Inflammatory macrophage treated with lipopolysaccharide for 1 hour (primary cell): ENCODE results near the gene CACNA1D.

Experiments
- DNase-seq, 2 donors: peaks; one replicate each; pipeline ENCODE4 v3.0.0-alpha.2; 2020 to 2022

The CACNA1D gene

DNA sequence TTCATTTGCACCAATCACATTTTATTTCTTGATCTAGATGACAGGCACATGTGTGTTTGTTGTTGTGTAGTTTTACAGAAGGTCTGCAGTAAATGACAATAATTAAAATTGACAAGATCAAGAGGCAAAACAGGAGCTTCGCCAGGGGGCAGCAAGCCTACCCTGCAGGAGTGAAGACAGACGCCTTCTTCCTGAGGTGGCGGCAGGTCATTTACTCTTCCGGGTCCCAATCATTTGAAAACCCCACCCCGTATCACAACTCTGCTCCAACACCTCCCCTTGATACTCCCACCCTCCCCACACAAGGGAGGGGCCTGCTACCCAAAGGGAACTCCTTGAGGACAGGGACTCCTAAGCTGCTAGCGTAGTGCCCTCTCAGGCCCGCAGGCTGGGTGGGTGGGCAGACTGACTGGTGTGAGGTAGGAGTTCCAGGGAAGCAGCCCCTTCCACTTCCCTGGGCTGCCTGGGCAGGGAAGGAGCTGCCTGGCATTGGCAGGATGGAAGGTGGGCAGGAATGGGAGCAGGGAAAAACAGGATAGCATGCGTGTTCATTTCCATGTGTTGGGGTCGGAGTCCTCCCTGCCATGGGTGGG, 338.7 kb downstream of the CACNA1D start:
- DNase-seq: no peak

DNA sequence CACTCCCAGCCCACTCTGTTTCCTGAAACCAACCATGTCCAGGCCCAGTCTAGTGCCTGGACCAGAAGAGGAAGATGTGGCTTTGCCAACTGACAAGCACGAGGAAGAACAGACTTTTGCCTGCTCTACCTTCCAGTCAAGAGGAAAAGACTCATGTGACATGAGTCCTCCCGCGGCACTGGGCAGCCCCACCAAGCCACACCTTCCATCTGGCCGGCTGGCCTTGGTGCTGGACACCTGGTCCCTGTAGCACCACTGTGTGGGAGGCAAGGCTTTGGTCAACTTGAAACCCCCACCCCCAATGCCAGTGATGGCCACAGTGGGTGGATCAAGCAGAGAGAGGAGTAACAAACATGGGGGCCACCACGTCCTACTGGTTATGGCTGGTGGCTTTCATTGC, 339.3 kb downstream of the CACNA1D start:
- DNase-seq: peak; percentile 19 to 58

DNA sequence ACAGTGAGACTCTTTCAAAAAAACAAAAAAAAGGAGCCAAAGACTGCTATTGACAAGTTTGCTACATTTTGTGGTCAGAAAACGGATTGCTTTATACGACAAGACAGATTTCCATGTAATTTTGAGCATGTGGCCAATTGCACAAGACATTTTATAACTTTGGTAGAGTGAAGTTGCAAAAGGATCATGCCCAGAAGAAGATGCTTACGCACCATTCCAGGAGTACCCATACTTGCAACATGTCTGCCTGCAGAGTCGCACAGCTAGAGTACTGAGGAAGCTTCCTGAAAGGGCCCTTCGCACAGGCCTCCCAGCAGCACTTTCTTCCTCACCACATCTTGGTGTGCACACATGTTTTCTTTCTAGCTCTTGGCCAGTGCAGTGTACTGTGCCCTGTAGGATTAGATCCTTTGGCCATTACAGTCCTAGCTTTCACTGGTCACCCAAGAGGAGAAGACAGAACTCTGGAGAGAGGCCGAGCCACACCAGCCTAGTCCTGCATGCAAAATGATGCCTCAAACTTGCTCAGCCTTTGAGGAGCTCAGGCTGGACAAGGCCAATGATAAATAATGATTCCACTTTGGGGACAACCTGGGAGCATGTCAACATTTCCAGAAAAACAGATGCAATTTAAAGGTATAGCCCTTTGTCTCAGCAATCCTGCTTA, 340.2 kb downstream of the CACNA1D start:
- peak; percentile 93 to 98 for DNase-seq

DNA sequence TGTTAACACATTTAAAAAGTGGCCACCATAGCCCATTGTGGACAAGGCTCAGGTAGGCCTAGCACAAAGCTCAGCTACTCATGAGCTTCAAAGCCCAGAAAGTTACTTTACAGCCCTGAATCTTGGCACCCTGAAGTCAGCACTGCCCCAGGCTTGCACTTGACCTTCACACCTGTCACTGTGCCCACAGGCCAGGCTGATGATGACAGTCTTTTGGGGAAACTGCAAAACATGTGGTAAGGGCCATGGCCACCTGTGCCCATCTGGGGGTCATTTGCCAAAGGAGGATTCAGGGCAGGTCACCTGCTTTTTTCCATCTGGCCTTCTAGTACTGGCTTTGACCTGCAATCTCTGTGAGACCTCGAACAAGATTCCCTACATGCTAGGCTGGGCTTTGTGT, 340.8 kb downstream of the CACNA1D start:
- DNase-seq: no peak

DNA sequence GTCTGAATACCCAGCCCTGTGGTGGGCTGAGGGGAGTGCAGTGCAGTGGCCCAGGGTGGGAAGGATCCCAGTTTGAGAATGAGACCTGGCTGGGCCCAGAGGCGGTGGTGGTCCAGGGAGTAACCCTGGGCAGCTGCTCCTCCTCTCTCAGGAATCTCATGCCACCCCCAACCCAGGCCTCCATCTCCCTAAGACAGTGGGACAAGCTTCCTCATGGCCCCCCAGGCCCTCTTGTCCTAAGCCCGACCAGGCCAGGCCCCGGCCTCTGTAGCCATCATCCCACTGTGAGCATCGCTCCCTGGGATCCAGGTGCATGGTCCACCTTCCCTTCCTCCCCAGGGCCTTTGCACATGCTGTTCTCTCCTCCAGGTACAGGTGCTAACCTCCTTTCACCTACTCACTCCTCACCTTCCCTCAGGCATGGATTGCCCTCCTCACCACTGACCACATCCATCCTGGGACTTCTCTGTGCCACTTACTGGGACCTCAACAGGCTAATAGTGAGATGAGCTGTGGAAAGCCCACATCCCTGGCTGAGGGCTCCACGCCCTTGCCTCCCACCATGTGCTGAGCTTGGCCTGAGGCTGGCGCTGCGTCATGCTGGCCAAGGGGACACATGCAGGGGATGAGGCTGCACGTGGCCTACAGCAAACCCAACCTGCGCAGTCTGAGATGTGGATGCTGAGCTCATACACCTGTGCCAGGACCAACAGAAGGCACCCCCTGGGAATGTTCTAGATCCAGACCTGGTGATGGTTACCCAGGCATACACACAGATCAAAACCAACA, 341.9 kb downstream of the CACNA1D start:
- no peak for DNase-seq

DNA sequence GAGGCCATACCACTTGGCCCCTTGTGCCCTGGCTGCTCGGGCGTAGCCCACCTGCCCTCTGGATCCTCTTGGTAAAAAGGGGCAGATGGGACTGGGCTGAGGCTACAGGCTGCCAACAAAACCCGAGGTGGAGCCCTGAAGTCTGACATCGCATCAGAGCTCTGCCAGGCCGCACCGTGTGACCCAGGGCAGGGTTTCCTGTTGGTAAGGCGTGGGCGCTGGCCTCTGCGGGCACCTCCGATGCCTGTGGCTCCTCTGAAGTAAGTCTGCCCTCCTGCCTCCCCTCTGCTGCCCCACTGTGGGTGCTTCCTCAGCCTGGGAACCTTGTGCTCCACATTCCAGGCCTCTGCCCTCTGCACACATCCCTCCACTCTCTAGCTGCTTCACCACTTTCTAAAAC, 342.9 kb downstream of the CACNA1D start:
- peak; percentile 53 to 65 for DNase-seq

DNA sequence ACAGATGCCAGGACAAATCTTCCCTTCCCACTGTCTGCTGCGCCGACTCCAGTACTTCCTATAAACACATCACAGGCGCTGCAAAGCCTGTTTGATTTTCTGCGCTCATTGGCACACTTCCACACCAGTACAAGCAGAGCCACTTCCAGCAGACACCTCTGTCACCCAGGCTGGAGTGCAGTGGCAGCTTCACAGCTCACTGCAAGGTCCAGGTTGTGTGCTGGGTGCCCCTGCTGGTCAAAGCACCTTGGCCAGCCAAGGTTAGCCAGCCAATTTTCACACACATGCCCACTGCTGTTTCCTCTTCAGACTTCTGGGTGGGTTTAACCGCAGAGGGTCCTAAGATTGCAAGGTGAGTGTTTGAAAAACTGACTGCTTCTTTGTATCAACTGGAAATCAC, 346.9 kb downstream of the CACNA1D start:
- DNase-seq: no peak

DNA sequence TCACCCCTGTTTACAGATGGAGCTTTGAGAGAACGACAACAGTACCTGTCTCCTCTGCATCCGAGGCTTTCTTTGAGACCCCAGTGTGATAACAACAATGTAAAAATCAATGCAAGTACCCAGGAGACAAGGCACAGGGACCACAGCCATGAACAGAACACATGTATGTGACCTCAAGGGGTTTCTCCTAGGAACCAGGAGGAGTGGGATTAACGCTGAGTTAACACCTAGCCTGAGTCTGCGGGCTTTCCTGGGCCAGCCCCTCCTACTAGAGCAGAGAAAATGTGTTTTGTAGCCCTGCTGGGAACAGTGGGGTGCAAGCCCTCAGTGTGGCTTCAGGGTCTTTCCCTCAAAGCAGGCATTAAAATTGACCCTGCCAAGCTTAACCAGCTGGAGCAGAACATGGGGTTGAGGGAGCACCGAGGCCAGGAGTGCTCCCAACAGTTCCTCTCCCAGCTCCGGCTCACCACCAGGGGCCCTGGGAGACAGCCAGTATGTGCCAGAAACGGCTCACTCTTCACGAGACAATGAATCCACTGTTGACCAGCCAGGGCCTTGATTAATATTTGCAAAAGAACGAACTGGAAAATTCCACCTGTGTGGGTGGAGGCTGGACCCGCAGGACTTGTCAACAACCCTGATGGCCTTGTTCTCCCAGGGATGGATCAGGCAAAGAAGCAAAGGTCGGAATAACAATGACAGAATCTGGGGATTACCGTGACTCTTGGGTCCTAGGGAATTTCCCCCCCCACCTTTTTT, 348.2 kb downstream of the CACNA1D start:
- peak in 1 of 2 donors; percentile 73 for DNase-seq

DNA sequence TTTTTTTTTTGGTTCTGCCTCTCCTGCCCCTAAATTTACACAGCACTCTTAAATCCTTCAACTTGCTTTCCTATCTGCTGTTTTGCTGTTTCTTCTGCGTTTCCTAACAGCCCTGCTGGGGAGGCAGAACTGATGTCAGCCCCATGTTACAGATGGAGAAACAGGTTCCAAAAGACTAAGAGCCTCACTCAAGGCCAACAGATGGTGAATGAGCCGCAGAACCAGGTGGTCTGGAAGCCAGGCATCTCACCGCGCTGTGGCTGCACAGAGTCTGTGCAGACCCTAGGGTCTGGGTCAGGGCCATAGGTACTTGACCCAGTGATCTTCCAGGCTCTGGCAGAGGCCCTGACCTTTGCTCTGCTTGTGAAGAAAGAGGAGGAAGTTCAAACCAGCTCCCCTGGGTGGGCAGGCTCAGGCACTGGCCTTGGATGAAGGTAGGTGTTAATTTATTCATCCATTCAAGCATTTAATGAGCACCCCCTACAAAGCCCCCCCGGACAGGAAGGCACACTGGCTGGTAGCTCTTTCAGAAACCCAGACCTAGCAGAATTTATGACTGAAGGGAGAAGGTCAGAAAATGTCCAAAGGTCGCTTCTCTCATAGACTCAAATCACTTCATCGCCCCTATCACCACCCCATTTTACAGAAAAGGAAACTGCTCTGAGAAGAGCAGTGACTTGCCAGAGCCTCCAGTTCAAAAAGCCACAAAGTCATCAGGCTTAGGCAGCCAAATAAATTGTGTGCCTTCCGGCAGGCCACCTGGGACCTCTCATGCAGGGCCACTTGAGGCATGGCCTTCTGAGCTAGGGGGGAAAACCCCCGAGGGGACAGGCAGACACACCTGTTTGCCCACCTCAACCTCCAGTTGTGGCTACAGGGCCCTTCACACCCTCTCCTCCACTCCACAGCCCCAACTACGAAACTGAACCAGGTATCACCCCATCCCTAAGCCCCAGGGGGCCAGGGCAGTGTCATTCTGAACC, 349.1 kb downstream of the CACNA1D start:
- DNase-seq: peak in 1 of 2 donors; percentile 16

DNA sequence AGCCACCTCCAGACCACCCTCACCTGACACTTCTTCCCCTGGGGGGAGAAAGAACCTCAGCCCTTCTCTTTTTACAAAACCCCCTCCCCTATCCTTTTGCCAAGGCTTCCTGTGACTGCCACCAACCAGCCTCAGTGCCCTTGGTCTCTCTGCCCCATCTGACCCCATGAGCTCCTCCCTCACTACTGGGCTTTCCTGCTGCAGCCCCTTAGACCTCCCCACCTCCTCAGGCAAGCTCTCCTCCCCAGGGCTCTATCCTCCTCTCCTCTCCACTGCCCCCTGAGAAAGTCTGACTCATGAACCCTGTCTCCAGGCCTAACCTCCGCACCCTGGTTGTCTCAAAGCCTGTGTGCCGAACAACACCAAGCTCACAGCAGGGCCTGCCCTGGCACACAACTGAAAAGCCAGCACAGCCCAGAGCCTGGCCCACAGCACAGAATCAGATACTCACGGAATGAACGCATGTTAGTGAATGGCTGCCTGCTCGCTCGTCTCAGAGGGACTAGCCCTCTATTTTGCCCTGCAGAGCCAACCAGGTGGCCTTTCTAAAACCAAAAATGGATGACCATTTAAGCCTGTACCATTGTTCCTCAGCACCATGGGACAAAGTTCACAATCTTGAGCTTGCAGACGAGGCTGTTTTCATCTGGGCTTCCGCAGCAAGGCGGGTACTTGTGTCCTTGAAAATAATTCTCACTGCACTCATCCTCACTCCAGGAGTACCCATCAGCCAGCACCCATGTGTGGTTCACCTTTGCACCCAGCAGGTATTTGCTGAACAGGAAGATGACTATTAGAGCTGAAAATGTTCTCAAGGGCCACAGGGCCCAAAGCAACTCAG, 350.1 kb downstream of the CACNA1D start:
- no peak for DNase-seq

DNA sequence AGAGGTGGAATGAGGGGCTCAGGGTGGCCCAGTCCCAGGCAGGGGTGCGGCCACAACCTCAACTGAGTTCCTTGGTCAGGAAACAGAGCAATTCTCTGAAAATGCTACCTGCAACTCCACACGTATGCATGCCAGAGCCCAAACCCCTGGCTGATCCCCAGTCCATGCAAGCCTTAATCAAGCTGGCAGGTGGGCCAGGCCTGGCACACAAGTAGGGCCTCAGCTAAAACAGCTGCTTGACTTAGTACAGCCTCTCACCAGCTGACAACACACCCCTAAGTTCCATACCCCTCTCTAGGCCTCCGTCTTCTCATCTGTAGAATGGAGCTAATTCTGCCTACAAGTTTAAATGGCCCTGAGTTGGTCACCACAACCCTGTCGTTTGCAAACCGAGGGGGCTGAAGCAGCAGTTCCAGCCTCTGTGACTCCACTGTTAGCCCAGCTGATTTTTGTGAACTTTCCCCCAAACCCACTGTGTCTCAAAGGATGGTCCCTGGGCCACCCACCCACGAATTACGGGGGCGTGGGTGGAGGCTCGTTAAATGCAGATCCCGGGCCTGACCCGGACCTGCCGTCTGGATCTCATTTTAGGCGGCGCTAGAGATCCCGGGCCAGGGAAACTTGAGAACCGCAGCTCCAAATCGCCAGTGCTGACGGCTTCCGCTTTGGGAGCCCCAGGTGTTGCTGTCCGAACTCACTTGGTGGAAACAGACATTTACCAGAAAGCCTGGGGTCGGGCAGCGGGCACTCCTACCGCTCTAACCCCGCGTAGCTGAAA, 350.9 kb downstream of the CACNA1D start:
- DNase-seq: peak; percentile 27 to 30

DNA sequence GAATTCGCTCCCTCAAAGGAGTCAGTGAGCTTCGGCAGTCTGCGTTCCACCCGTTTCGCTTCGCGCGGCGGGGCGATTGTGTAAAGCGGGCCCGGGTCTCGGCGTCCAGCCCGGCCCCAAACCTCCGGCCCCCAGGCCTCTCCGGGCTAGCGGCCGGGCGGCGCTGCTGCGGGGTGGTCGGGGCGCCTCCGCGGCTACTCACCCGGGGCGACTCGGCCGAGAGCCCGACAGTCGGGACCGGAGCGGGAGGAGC, 351.4 kb downstream of the CACNA1D start:
- no peak for DNase-seq

DNA sequence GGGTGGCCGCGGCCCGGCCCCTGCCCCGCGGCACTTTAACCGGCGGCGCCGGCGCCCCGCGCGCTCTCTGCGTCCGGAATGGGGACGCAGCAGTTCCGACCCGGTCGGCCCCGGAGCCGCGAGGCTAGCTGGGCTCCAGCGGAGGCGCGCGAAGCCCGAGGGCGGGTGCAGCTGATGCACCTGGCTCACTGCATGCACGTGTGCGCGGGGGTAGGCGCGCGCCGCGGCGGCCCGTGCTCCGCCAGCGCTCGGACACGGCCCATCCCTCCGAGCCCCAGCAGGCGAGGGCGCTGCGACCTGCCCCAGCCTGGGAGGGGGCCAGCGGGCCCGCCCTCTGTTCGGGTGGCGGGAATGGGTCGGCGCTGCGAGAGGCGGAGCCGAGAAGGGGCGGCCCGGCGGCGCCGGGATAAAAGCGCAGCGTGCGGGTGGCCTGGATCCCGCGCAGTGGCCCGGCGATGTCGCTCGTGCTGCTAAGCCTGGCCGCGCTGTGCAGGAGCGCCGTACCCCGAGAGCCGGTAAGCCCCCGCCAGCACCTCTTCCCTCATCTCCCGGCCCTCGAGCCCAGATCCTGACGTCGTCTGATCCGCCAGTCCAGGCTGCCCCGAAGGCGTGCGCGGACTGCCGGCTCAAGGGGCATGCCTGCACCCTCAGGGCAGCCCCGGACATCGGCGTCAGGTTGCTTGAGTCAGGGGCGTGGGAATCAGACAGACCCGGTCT, 351.9 kb downstream of the CACNA1D start, which contains the start of the genes CHDH and IL17RB:
CHDH (minus strand) TSS at position 286 of the 717 bp plus-strand sequence. CDS start 22,411 bp downstream, outside the sequence.
IL17RB (plus strand) TSS at position 435 of the 717 bp plus-strand sequence; CDS start at position 456, 21 bp downstream.
- DNase-seq: no peak

DNA sequence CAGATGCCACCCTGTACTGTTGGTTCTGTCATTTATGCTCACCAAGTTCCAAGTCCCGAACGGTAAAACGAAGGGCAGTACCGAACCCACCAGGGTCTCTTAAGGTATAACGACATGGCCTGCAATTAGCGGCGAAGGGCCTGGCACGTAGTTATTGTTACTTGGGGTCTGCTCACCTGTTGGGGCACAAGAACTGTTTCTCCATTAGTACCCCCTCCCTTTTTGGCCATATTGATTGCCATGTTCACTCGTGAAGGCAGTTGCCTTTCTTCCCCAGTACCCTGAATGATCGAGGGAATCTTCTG, 352.4 kb downstream of the CACNA1D start:
- no peak for DNase-seq

DNA sequence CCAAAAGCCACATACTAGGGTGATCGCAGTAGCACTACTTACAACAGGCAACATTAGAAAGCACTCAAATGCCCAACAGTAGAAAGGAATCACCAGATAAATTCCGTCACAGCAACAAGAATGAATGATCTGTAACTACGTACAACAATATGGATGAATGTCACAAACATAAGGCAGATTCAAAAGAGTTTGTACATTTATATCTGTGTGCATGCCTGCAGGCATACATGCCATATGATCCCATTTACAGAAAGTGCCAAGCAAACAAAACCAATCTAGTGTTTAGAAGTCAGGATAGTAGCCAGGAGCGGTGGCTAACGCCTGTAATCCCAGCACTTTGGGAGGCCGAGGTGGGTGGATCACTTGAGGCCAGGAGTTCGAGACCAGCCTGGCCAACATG, 355.5 kb downstream of the CACNA1D start:
- no peak for DNase-seq

DNA sequence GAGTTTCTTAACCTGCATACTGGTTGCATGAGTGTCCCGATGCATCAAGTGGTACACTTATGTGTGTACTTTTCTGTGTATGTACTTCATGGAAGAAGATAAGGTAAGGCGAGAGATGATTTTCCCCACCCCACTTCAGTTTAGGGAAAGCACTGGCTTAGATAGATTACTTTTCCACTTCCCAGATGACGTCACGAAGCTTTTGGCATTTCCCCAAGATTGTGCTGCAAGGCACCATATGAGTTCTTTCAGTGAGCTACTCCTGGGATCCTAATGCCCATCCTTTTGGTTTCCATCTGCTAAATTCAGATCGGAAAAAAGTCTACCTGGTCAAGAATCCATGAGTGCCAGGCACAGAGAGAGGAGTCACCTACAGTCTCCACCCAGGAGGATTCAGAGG, 356.5 kb downstream of the CACNA1D start:
- DNase-seq: peak; percentile 14 to 40

DNA sequence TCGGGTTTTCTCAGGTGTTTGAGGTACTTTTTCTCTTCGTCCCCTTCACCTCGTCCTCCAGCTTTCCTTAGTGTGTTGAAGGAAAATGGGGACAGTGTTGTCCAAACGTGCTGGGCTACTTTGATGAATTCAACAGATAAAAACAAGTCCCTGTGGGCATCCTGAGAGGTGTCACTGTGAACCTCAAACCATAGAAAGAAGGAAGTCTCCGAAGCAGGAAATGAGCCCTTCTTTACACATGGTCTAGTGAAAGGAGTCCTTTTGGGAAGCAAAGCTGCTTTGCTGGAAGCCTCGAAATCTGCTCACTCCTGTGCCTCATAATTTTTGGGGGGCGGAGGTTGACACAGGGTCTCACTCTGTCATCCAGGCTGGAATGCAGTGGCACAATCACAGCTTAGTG, 362.6 kb downstream of the CACNA1D start:
- no peak for DNase-seq

DNA sequence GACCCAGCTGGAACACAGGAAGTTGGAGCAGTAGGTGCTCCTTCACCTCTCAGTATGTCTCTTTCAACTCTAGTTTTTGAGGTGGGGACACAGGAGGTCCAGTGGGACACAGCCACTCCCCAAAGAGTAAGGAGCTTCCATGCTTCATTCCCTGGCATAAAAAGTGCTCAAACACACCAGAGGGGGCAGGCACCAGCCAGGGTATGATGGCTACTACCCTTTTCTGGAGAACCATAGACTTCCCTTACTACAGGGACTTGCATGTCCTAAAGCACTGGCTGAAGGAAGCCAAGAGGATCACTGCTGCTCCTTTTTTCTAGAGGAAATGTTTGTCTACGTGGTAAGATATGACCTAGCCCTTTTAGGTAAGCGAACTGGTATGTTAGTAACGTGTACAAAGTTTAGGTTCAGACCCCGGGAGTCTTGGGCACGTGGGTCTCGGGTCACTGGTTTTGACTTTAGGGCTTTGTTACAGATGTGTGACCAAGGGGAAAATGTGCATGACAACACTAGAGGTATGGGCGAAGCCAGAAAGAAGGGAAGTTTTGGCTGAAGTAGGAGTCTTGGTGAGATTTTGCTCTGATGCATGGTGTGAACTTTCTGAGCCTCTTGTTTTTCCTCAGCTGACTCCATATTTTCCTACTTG, 363.8 kb downstream of the CACNA1D start:
- no peak for DNase-seq

DNA sequence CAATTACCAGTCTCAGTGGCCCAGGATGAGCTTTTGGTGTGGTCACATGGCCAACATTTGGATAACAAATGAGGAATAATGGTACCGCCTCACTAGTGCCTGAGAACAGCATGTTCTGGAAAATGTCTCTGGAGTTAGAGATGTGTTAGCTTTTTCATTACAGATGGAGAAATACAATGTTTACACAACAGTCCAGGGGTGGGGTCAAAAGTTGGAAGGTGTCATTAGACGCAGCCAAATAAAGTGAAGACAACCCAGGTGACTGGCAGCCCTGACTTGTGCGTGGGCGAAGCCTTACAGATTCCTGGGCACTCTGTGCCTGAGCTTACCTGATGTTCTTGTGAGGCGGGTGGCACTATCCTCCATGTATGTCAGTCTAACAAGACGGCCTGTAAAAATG, 364.8 kb downstream of the CACNA1D start:
- DNase-seq: no peak
